ENCODE results near the gene SLC46A3. TPM values are rescaled to one million over a fixed set of nuclear protein-coding genes. Genes with fewer than 3 reads are reported as not detected.

The SLC46A3 gene
- total and polyA plus RNA-seq, 10 of the 15 experiments (the other 5 are each of a cell fraction or from before 2014, with no cell fraction given) = 2.9 to 15.6 (median 9.4) TPM

DNA sequence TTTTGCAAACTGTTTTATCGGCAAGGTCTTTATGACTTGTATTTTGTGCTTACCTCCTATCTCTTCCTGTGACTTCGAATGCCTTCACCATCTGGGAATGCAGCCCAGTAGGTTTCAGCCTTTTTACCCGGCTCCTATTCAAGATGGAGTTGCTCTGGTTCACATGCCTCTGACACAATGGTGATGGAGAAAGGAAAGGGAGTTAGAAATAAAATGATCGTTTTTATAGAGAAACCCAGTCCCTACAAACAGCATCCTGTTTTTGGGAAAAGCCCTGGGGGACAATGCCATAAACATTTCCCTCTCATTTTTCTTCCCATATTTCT is 27.5 kb upstream of the SLC46A3 start:
- no peak for ATAC-seq
- intact Hi-C loops (cut with micrococcal nuclease; ENCODE audit: unreplicated experiment) (no loop called here), in situ Hi-C loops (cut with MboI) (no loop called here)
- Histone ChIP-seq H3K27me3 (replicated peaks in 1 of 2; ENCODE audit: control insufficient read depth in 2 of 2, insufficient read depth in 2 of 2, low read length in 1 of 2) (no peaks in the 10 kb centered on the region), H3K4me1 (ENCODE audit: control insufficient read depth, insufficient read depth, low read length) (peaks cover 1% of the 10 kb centered on the region; the same call in 1 of the 2 replicates), H3K27ac (ENCODE audit: control insufficient read depth, insufficient read depth) (no peak overlapping the region), H3K4me3 (no peak overlapping the region), H3K79me2 (ENCODE audit: control insufficient read depth, insufficient read depth, low read length) (no peaks in the 10 kb centered on the region), H3K9me3 (replicated peaks; ENCODE audit: control insufficient read depth, insufficient read depth, low read length) (no peaks in the 10 kb centered on the region), H3K36me3 (ENCODE audit: control insufficient read depth in 2 of 2, insufficient read depth in 2 of 2, low read length in 1 of 2) (no peaks in the 10 kb centered on the region), H3K4me2 (ENCODE audit: control insufficient read depth, insufficient read depth) (no peak overlapping the region), H3K9ac (ENCODE audit: control insufficient read depth, insufficient read depth, low read length) (no peak overlapping the region), H4K20me1 (ENCODE audit: control insufficient read depth, insufficient read depth) (no peaks in the 10 kb centered on the region), H2AFZ (ENCODE audit: control insufficient read depth, low read depth, low read length) (no peak overlapping the region)
- no peak for DNase-seq (ENCODE audit: low read depth, low spot score)
- RAD21 ChIA-PET (ENCODE audit: unreplicated experiment) = no interaction called here
- 28% methylated on average over 3 of the region's 4 CpGs for WGBS (ENCODE audit: insufficient coverage, insufficient replicate concordance, low lambda C conversion rate, missing lambda C conversion rate)
- no peak for TF ChIP-seq KDM1A (IDR thresholded peaks at IDR 0.05; ENCODE audit: borderline replicate concordance)
- TF ChIP-seq, protein P1, sequence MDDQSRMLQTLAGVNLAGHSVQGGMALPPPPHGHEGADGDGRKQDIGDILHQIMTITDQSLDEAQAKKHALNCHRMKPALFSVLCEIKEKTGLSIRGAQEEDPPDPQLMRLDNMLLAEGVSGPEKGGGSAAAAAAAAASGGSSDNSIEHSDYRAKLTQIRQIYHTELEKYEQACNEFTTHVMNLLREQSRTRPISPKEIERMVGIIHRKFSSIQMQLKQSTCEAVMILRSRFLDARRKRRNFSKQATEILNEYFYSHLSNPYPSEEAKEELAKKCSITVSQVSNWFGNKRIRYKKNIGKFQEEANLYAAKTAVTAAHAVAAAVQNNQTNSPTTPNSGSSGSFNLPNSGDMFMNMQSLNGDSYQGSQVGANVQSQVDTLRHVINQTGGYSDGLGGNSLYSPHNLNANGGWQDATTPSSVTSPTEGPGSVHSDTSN (IDR thresholded peaks at IDR 0.05; ENCODE audit: insufficient replicate concordance, low read depth, low read length) = no peak
- SMC1A ChIA-PET (ENCODE audit: uncharacterized antibody, unreplicated experiment) = no interaction called here
- no peak for FAIRE-seq
- no TSS peak for BruUV-seq (replicated peaks)
- CTCF ChIA-PET = no interaction called here
- POLR2A ChIA-PET = no interaction called here

DNA sequence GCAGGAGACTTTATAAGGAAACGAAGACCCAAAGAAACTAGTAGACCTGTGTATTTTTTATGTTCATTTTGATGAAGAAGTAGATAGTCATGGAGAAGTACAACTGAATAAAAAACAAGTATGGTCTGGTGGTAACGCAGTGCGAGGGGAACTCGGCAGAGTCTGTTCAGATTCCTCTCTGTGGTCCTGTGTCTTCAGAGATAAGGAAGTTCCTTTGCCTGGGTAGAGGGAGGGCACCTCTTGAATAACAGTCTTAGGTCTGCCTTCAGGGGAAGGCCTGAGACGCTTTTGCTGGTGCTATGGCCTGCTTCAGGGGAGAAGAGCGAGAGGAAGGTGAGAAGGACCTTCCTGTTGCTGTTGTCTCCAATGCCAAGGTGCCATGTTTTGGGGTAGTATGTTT is 25.9 kb upstream of the SLC46A3 start:
- POLR2A ChIA-PET = no interaction called here
- CTCF ChIA-PET = interaction anchor here (0.7 kb wide), 1 partner anchor 93 kb away, joined by 3 read pairs; no protein-coding TSS in a partner anchor
- SMC1A ChIA-PET (ENCODE audit: uncharacterized antibody, unreplicated experiment) = no interaction called here
- TF ChIP-seq, protein P2, sequence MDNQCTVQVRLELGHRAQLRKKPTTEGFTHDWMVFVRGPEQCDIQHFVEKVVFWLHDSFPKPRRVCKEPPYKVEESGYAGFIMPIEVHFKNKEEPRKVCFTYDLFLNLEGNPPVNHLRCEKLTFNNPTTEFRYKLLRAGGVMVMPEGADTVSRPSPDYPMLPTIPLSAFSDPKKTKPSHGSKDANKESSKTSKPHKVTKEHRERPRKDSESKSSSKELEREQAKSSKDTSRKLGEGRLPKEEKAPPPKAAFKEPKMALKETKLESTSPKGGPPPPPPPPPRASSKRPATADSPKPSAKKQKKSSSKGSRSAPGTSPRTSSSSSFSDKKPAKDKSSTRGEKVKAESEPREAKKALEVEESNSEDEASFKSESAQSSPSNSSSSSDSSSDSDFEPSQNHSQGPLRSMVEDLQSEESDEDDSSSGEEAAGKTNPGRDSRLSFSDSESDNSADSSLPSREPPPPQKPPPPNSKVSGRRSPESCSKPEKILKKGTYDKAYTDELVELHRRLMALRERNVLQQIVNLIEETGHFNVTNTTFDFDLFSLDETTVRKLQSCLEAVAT (IDR thresholded peaks at IDR 0.05) = no peak
- TF ChIP-seq POU2F2 (IDR thresholded peaks at IDR 0.05; ENCODE audit: borderline replicate concordance, low read depth, low read length) (no peak), NFXL1 (IDR thresholded peaks at IDR 0.05; ENCODE audit: borderline replicate concordance) (no peak)
- TF ChIP-seq, protein P3, sequence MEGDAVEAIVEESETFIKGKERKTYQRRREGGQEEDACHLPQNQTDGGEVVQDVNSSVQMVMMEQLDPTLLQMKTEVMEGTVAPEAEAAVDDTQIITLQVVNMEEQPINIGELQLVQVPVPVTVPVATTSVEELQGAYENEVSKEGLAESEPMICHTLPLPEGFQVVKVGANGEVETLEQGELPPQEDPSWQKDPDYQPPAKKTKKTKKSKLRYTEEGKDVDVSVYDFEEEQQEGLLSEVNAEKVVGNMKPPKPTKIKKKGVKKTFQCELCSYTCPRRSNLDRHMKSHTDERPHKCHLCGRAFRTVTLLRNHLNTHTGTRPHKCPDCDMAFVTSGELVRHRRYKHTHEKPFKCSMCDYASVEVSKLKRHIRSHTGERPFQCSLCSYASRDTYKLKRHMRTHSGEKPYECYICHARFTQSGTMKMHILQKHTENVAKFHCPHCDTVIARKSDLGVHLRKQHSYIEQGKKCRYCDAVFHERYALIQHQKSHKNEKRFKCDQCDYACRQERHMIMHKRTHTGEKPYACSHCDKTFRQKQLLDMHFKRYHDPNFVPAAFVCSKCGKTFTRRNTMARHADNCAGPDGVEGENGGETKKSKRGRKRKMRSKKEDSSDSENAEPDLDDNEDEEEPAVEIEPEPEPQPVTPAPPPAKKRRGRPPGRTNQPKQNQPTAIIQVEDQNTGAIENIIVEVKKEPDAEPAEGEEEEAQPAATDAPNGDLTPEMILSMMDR (IDR thresholded peaks at IDR 0.05 in 2 of 3, conservative IDR thresholded peaks at IDR 0.05 in 1 of 3; ENCODE audit: control insufficient read depth in 2 of 3, extremely low read depth in 1 of 3, insufficient read depth in 1 of 3, low read depth in 3 of 3, low read length in 3 of 3) = no peak
- TF ChIP-seq, protein P4, sequence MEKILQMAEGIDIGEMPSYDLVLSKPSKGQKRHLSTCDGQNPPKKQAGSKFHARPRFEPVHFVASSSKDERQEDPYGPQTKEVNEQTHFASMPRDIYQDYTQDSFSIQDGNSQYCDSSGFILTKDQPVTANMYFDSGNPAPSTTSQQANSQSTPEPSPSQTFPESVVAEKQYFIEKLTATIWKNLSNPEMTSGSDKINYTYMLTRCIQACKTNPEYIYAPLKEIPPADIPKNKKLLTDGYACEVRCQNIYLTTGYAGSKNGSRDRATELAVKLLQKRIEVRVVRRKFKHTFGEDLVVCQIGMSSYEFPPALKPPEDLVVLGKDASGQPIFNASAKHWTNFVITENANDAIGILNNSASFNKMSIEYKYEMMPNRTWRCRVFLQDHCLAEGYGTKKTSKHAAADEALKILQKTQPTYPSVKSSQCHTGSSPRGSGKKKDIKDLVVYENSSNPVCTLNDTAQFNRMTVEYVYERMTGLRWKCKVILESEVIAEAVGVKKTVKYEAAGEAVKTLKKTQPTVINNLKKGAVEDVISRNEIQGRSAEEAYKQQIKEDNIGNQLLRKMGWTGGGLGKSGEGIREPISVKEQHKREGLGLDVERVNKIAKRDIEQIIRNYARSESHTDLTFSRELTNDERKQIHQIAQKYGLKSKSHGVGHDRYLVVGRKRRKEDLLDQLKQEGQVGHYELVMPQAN (conservative IDR thresholded peaks at IDR 0.05) = no peak
- TF ChIP-seq, protein P5, sequence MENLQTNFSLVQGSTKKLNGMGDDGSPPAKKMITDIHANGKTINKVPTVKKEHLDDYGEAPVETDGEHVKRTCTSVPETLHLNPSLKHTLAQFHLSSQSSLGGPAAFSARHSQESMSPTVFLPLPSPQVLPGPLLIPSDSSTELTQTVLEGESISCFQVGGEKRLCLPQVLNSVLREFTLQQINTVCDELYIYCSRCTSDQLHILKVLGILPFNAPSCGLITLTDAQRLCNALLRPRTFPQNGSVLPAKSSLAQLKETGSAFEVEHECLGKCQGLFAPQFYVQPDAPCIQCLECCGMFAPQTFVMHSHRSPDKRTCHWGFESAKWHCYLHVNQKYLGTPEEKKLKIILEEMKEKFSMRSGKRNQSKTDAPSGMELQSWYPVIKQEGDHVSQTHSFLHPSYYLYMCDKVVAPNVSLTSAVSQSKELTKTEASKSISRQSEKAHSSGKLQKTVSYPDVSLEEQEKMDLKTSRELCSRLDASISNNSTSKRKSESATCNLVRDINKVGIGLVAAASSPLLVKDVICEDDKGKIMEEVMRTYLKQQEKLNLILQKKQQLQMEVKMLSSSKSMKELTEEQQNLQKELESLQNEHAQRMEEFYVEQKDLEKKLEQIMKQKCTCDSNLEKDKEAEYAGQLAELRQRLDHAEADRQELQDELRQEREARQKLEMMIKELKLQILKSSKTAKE (IDR thresholded peaks at IDR 0.05; ENCODE audit: low read depth, poor library complexity, severe bottlenecking) = no peak

More for the DNA sequence above, 25.9 kb upstream of the SLC46A3 start:
- FAIRE-seq (no peak), ATAC-seq (no peak), DNase-seq (ENCODE audit: low read depth, low spot score) (no peak)
- intact Hi-C loops (cut with micrococcal nuclease; ENCODE audit: unreplicated experiment) (no loop called here), in situ Hi-C loops (cut with MboI) (no loop called here)
- Histone ChIP-seq H3K36me3 (ENCODE audit: control insufficient read depth in 2 of 2, insufficient read depth in 2 of 2, low read length in 1 of 2) (no peaks in the 10 kb centered on the region), H3K79me2 (ENCODE audit: control insufficient read depth, insufficient read depth, low read length) (no peaks in the 10 kb centered on the region), H3K4me2 (ENCODE audit: control insufficient read depth, insufficient read depth) (no peak overlapping the region), H3K9ac (ENCODE audit: control insufficient read depth, insufficient read depth, low read length) (no peak overlapping the region), H2AFZ (ENCODE audit: control insufficient read depth, low read depth, low read length) (no peak overlapping the region), H3K4me1 (ENCODE audit: control insufficient read depth, insufficient read depth, low read length) (peaks cover 4% of the 10 kb centered on the region; the same call in 1 of the 2 replicates), H3K27me3 (replicated peaks in 1 of 2; ENCODE audit: control insufficient read depth in 2 of 2, insufficient read depth in 2 of 2, low read length in 1 of 2) (no peaks in the 10 kb centered on the region), H4K20me1 (ENCODE audit: control insufficient read depth, insufficient read depth) (no peaks in the 10 kb centered on the region), H3K4me3 (no peak overlapping the region), H3K9me3 (replicated peaks; ENCODE audit: control insufficient read depth, insufficient read depth, low read length) (no peaks in the 10 kb centered on the region), H3K27ac (ENCODE audit: control insufficient read depth, insufficient read depth) (no peak overlapping the region)
- 27% methylated on average over 6 of the region's 6 CpGs for WGBS (ENCODE audit: insufficient coverage, insufficient replicate concordance, low lambda C conversion rate, missing lambda C conversion rate)
- no TSS peak for BruUV-seq (replicated peaks)
- RAD21 ChIA-PET (ENCODE audit: unreplicated experiment) = no interaction called here

Data from GM12878 (cell line).